ENCODE results near the gene NGEF.

DNA sequence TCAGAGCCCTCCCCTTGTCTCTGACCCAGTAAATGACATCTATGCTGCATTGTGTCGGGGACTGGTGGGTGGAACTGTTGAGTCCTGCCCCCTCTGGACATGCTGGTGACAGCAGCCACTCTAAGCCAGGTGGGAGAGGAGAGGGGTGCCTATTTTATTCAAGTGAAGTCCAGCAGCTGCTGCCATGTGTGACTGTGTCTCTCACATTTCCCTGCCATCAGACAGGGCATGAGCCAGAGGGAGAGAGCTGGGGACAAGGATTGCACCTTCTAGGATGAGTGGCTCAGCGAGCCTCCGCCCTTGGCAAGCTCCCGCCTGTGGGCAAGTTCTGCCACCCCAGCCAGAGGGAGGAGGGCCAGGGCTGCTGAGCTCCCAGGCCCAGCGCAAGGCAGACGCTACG, 13.7 kb downstream of the NGEF start:
- TF ChIP-seq ZNF561 (tag by site-specific recombination; IDR thresholded peaks at IDR 0.05; ENCODE audit: borderline replicate concordance): no peak
- no peak for TF ChIP-seq CTCF (tag by site-specific recombination; IDR thresholded peaks at IDR 0.05)
- TF ChIP-seq ZNF133 (tag by site-specific recombination; IDR thresholded peaks at IDR 0.05): no peak

Measured in HEK293 (cell line).